PFSK-1 (cell line): ENCODE measurements around the gene MAP3K4.

Experiments used
- FOXP2 ChIP-seq: optimal IDR thresholded peaks from 2 replicates; pipeline ENCODE3; 2011; ENCODE audit warnings: borderline replicate concordance, control low read depth, inconsistent platforms; ENCODE audit not compliant: insufficient read depth; ENCODE audit errors: extremely low read length, extremely low read depth
- POLR2AphosphoS5 ChIP-seq: IDR thresholded peaks from 2 replicates; pipeline ENCODE4 v1.6.1; 2012; ENCODE audit warnings: low read depth, mild to moderate bottlenecking, control low read depth, low read length, moderate library complexity
- SIN3A ChIP-seq: IDR thresholded peaks from 2 replicates; pipeline ENCODE4 v1.6.1; 2012; ENCODE audit warnings: mild to moderate bottlenecking, low read length, moderate library complexity, borderline replicate concordance; ENCODE audit not compliant: insufficient read depth
- TAF1 ChIP-seq: IDR thresholded peaks from 2 replicates; pipeline ENCODE4 v1.6.1; 2012; ENCODE audit warnings: low read length, control low read depth, borderline replicate concordance; ENCODE audit not compliant: insufficient read depth
- TF ChIP-seq, protein P1 (sequence below), 2 experiments: IDR thresholded peaks; 2 replicates each; pipeline versions ENCODE4 v1.6.1 to v1.8.0; 2011 to 2012; ENCODE audit warnings: low read depth in 2 of 2, low read length in 2 of 2, control low read depth in 1 of 2, inconsistent platforms in 1 of 2, mild to moderate bottlenecking in 1 of 2, moderate library complexity in 1 of 2; ENCODE audit not compliant: insufficient read depth in 1 of 2

DNA sequence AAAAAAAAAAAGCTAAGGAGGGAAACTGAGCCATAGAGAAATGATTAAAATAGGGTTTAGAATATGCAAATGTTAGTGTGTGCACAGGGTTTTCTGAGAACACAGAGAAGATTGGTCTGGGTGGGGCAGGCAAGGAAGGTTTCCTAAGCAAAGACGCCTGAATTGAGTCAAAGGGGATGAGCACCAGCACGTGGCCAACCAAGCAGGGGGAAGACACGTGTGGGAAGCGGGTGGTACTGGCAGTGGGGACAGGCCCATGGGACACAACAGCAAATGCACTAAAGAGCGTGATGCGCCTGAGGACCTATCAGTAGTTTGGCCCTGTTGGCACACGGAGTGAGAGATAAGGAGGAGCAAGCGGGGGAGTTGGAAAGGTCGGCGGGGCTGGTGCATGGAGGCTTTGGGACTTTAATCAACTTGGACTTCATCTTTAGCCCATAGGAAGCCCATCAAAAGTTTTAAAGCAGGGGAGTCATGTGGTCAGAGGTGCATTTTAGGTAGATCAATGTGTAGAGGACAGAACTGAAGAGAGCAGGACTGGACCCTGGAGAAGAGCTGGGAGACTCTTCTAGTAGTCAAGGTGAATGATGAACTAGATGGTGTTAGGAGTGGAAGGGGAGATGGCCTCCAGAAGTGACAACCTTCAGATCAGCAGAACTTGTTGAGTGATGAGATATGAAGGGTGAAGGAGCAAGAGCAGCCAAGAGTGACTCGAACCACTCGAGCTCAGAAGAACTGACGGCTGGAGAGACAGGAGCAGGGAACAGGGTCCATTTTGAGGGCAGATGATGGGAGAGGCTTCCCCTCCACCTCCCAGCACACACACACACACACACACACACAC is 40.2 kb upstream of the MAP3K4 start:
- no peak for TF ChIP-seq POLR2AphosphoS5
- no peak for TF ChIP-seq TAF1
- TF ChIP-seq SIN3A, result no peak
- TF ChIP-seq FOXP2, result no peak
- TF ChIP-seq, protein P1, sequence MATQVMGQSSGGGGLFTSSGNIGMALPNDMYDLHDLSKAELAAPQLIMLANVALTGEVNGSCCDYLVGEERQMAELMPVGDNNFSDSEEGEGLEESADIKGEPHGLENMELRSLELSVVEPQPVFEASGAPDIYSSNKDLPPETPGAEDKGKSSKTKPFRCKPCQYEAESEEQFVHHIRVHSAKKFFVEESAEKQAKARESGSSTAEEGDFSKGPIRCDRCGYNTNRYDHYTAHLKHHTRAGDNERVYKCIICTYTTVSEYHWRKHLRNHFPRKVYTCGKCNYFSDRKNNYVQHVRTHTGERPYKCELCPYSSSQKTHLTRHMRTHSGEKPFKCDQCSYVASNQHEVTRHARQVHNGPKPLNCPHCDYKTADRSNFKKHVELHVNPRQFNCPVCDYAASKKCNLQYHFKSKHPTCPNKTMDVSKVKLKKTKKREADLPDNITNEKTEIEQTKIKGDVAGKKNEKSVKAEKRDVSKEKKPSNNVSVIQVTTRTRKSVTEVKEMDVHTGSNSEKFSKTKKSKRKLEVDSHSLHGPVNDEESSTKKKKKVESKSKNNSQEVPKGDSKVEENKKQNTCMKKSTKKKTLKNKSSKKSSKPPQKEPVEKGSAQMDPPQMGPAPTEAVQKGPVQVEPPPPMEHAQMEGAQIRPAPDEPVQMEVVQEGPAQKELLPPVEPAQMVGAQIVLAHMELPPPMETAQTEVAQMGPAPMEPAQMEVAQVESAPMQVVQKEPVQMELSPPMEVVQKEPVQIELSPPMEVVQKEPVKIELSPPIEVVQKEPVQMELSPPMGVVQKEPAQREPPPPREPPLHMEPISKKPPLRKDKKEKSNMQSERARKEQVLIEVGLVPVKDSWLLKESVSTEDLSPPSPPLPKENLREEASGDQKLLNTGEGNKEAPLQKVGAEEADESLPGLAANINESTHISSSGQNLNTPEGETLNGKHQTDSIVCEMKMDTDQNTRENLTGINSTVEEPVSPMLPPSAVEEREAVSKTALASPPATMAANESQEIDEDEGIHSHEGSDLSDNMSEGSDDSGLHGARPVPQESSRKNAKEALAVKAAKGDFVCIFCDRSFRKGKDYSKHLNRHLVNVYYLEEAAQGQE (IDR thresholded peaks at IDR 0.05; ENCODE audit: insufficient read depth in 1 of 2, low read depth in 2 of 2, low read length in 2 of 2), result no peak
